ENCODE measurements around the gene COL12A1. TPM values are rescaled to one million over a fixed set of nuclear protein-coding genes. Genes with fewer than 3 reads are reported as not detected.

COL12A1 gene
- total and polyA plus RNA-seq, 5 donors from 2014 or later: 0.37 TPM; not detected in 4

- H3K9me3 ChIP-seq (ENCODE audit: control insufficient read depth in 2 of 2, low read length in 2 of 2): no peaks in the 10 kb centered on the region
- H3K4me3 Mint-ChIP-seq: no peak overlapping the region
- peaks cover 0 to 2% (median 0%) of the 10 kb centered on the region in 7 donors for H3K9me3 Mint-ChIP-seq
- no peaks in the 10 kb centered on the region for H3K4me1 ChIP-seq (ENCODE audit: control insufficient read depth, insufficient read depth, low read length, poor library complexity, severe bottlenecking)
- H3K36me3 Mint-ChIP-seq: no peaks in the 10 kb centered on the region
- H3K36me3 ChIP-seq (ENCODE audit: control insufficient read depth, insufficient read depth, low read length): no peaks in the 10 kb centered on the region
- no peak for DNase-seq
- H3K4me3 ChIP-seq (ENCODE audit: low read depth, low read length): no peak overlapping the region
- no peak overlapping the region for H3K27ac Mint-ChIP-seq
- H3K4me1 Mint-ChIP-seq: no peaks in the 10 kb centered on the region
- H3K27ac ChIP-seq (ENCODE audit: insufficient read depth, low read length, poor library complexity, severe bottlenecking): no peak overlapping the region
- peaks cover 5% of the 10 kb centered on the region for H3K27me3 Mint-ChIP-seq
- ATAC-seq (ENCODE audit: low read depth in 2 of 2): no peak
- no peaks in the 10 kb centered on the region for H3K27me3 ChIP-seq (ENCODE audit: control insufficient read depth, insufficient read depth, low read length)
Observed at GRCh38 chr6:75126518-75126917, 79.3 kb downstream of the COL12A1 start.

- DNase-seq (no peak), ATAC-seq (ENCODE audit: low read depth in 2 of 2) (no peak)
- H3K27me3 Mint-ChIP-seq: peaks cover 5% of the 10 kb centered on the region
- H3K36me3 Mint-ChIP-seq: no peaks in the 10 kb centered on the region
- no peak overlapping the region for H3K27ac Mint-ChIP-seq
- H3K9me3 ChIP-seq (ENCODE audit: control insufficient read depth in 2 of 2, low read length in 2 of 2): no peaks in the 10 kb centered on the region
- no peaks in the 10 kb centered on the region for H3K9me3 Mint-ChIP-seq
- H3K4me1 Mint-ChIP-seq: no peaks in the 10 kb centered on the region
- no peaks in the 10 kb centered on the region for H3K36me3 ChIP-seq (ENCODE audit: control insufficient read depth, insufficient read depth, low read length)
- H3K4me1 ChIP-seq (ENCODE audit: control insufficient read depth, insufficient read depth, low read length, poor library complexity, severe bottlenecking): no peaks in the 10 kb centered on the region
- no peak overlapping the region for H3K4me3 Mint-ChIP-seq
- H3K27me3 ChIP-seq (ENCODE audit: control insufficient read depth, insufficient read depth, low read length): no peaks in the 10 kb centered on the region
- H3K4me3 ChIP-seq (ENCODE audit: low read depth, low read length): no peak overlapping the region
- H3K27ac ChIP-seq (ENCODE audit: insufficient read depth, low read length, poor library complexity, severe bottlenecking): no peak overlapping the region
Observed at GRCh38 chr6:75124983-75125382, 80.9 kb downstream of the COL12A1 start.

GRCh38 chr6:75124085-75124484 lies 81.8 kb downstream of the COL12A1 start:
- no peak for DNase-seq
- Histone ChIP-seq H3K9me3 (ENCODE audit: control insufficient read depth in 2 of 2, low read length in 2 of 2) (no peaks in the 10 kb centered on the region), H3K4me1 (ENCODE audit: control insufficient read depth, insufficient read depth, low read length, poor library complexity, severe bottlenecking) (no peaks in the 10 kb centered on the region), H3K27me3 (ENCODE audit: control insufficient read depth, insufficient read depth, low read length) (no peaks in the 10 kb centered on the region), H3K27ac (ENCODE audit: insufficient read depth, low read length, poor library complexity, severe bottlenecking) (no peak overlapping the region), H3K36me3 (ENCODE audit: control insufficient read depth, insufficient read depth, low read length) (no peaks in the 10 kb centered on the region), H3K4me3 (ENCODE audit: low read depth, low read length) (no peak overlapping the region)
- no peak overlapping the region for H3K27ac Mint-ChIP-seq
- ATAC-seq (ENCODE audit: low read depth in 2 of 2): no peak
- H3K9me3 Mint-ChIP-seq: no peaks in the 10 kb centered on the region
- H3K4me3 Mint-ChIP-seq: no peak overlapping the region
- no peaks in the 10 kb centered on the region for H3K4me1 Mint-ChIP-seq
- peaks cover 5% of the 10 kb centered on the region for H3K27me3 Mint-ChIP-seq
- H3K36me3 Mint-ChIP-seq: no peaks in the 10 kb centered on the region

GRCh38 chr6:75118925-75119515 lies 86.8 kb downstream of the COL12A1 start:
- no peaks in the 10 kb centered on the region for H3K27me3 ChIP-seq (ENCODE audit: control insufficient read depth, insufficient read depth, low read length)
- H3K9me3 ChIP-seq (ENCODE audit: control insufficient read depth in 2 of 2, low read length in 2 of 2): no peaks in the 10 kb centered on the region
- H3K4me1 ChIP-seq (ENCODE audit: control insufficient read depth, insufficient read depth, low read length, poor library complexity, severe bottlenecking): no peaks in the 10 kb centered on the region
- H3K36me3 Mint-ChIP-seq: no peaks in the 10 kb centered on the region
- ATAC-seq (ENCODE audit: low read depth in 2 of 2) (no peak), DNase-seq (no peak)
- no peaks in the 10 kb centered on the region for H3K36me3 ChIP-seq (ENCODE audit: control insufficient read depth, insufficient read depth, low read length)
- no peak overlapping the region for H3K27ac ChIP-seq (ENCODE audit: insufficient read depth, low read length, poor library complexity, severe bottlenecking)
- peaks cover 0 to 2% (median 0%) of the 10 kb centered on the region in 7 donors for H3K9me3 Mint-ChIP-seq
- no peaks in the 10 kb centered on the region for H3K27me3 Mint-ChIP-seq
- H3K27ac Mint-ChIP-seq: no peak overlapping the region
- H3K4me3 Mint-ChIP-seq: no peak overlapping the region
- H3K4me3 ChIP-seq (ENCODE audit: low read depth, low read length): no peak overlapping the region
- no peaks in the 10 kb centered on the region for H3K4me1 Mint-ChIP-seq

- Mint-ChIP-seq H3K36me3 (no peaks in the 10 kb centered on the region), H3K4me3 (no peak overlapping the region), H3K27ac (no peak overlapping the region), H3K4me1 (no peaks in the 10 kb centered on the region), H3K27me3 (no peaks in the 10 kb centered on the region), H3K9me3 (peaks cover 0 to 2% (median 0%) of the 10 kb centered on the region in 7 donors)
- no peak for DNase-seq
- Histone ChIP-seq H3K9me3 (ENCODE audit: control insufficient read depth in 2 of 2, low read length in 2 of 2) (no peaks in the 10 kb centered on the region), H3K36me3 (ENCODE audit: control insufficient read depth, insufficient read depth, low read length) (no peaks in the 10 kb centered on the region), H3K27me3 (ENCODE audit: control insufficient read depth, insufficient read depth, low read length) (no peaks in the 10 kb centered on the region), H3K4me1 (ENCODE audit: control insufficient read depth, insufficient read depth, low read length, poor library complexity, severe bottlenecking) (no peaks in the 10 kb centered on the region), H3K4me3 (ENCODE audit: low read depth, low read length) (no peak overlapping the region), H3K27ac (ENCODE audit: insufficient read depth, low read length, poor library complexity, severe bottlenecking) (no peak overlapping the region)
- no peak for ATAC-seq (ENCODE audit: low read depth in 2 of 2)
Observed at GRCh38 chr6:75117701-75118100, 88.2 kb downstream of the COL12A1 start.

GRCh38 chr6:75116946-75117345 lies 88.9 kb downstream of the COL12A1 start:
- Histone ChIP-seq H3K36me3 (ENCODE audit: control insufficient read depth, insufficient read depth, low read length) (no peaks in the 10 kb centered on the region), H3K9me3 (ENCODE audit: control insufficient read depth in 2 of 2, low read length in 2 of 2) (no peaks in the 10 kb centered on the region), H3K27me3 (ENCODE audit: control insufficient read depth, insufficient read depth, low read length) (no peaks in the 10 kb centered on the region), H3K4me1 (ENCODE audit: control insufficient read depth, insufficient read depth, low read length, poor library complexity, severe bottlenecking) (no peaks in the 10 kb centered on the region), H3K27ac (ENCODE audit: insufficient read depth, low read length, poor library complexity, severe bottlenecking) (no peak overlapping the region), H3K4me3 (ENCODE audit: low read depth, low read length) (no peak overlapping the region)
- H3K4me3 Mint-ChIP-seq: no peak overlapping the region
- H3K36me3 Mint-ChIP-seq: no peaks in the 10 kb centered on the region
- H3K27me3 Mint-ChIP-seq: no peaks in the 10 kb centered on the region
- ATAC-seq (ENCODE audit: low read depth in 2 of 2): no peak
- no peaks in the 10 kb centered on the region for H3K4me1 Mint-ChIP-seq
- DNase-seq: no peak
- H3K27ac Mint-ChIP-seq: no peak overlapping the region
- H3K9me3 Mint-ChIP-seq: peaks cover 0 to 2% (median 0%) of the 10 kb centered on the region in 7 donors

GRCh38 chr6:75115481-75115880 lies 90.4 kb downstream of the COL12A1 start:
- no peak for ATAC-seq (ENCODE audit: low read depth in 2 of 2)
- H3K4me1 Mint-ChIP-seq: no peaks in the 10 kb centered on the region
- no peak for DNase-seq
- H3K27me3 Mint-ChIP-seq: no peaks in the 10 kb centered on the region
- H3K27ac Mint-ChIP-seq: no peak overlapping the region
- H3K36me3 Mint-ChIP-seq: no peaks in the 10 kb centered on the region
- Histone ChIP-seq H3K27me3 (ENCODE audit: control insufficient read depth, insufficient read depth, low read length) (no peaks in the 10 kb centered on the region), H3K4me1 (ENCODE audit: control insufficient read depth, insufficient read depth, low read length, poor library complexity, severe bottlenecking) (no peaks in the 10 kb centered on the region), H3K36me3 (ENCODE audit: control insufficient read depth, insufficient read depth, low read length) (no peaks in the 10 kb centered on the region), H3K4me3 (ENCODE audit: low read depth, low read length) (no peak overlapping the region), H3K27ac (ENCODE audit: insufficient read depth, low read length, poor library complexity, severe bottlenecking) (no peak overlapping the region), H3K9me3 (ENCODE audit: control insufficient read depth in 2 of 2, low read length in 2 of 2) (no peaks in the 10 kb centered on the region)
- H3K9me3 Mint-ChIP-seq: peaks cover 0 to 3% (median 0%) of the 10 kb centered on the region in 7 donors
- no peak overlapping the region for H3K4me3 Mint-ChIP-seq

GRCh38 chr6:75114806-75115205 lies 91.0 kb downstream of the COL12A1 start:
- H3K9me3 Mint-ChIP-seq: peaks cover 0 to 3% (median 0%) of the 10 kb centered on the region in 7 donors
- Histone ChIP-seq H3K4me1 (ENCODE audit: control insufficient read depth, insufficient read depth, low read length, poor library complexity, severe bottlenecking) (no peaks in the 10 kb centered on the region), H3K4me3 (ENCODE audit: low read depth, low read length) (no peak overlapping the region), H3K27me3 (ENCODE audit: control insufficient read depth, insufficient read depth, low read length) (no peaks in the 10 kb centered on the region), H3K27ac (ENCODE audit: insufficient read depth, low read length, poor library complexity, severe bottlenecking) (no peak overlapping the region), H3K9me3 (ENCODE audit: control insufficient read depth in 2 of 2, low read length in 2 of 2) (no peaks in the 10 kb centered on the region), H3K36me3 (ENCODE audit: control insufficient read depth, insufficient read depth, low read length) (no peaks in the 10 kb centered on the region)
- no peaks in the 10 kb centered on the region for H3K36me3 Mint-ChIP-seq
- ATAC-seq (ENCODE audit: low read depth in 2 of 2) (no peak), DNase-seq (no peak)
- no peak overlapping the region for H3K27ac Mint-ChIP-seq
- H3K27me3 Mint-ChIP-seq: no peaks in the 10 kb centered on the region
- no peaks in the 10 kb centered on the region for H3K4me1 Mint-ChIP-seq
- no peak overlapping the region for H3K4me3 Mint-ChIP-seq

All from CD4-positive, CD25-positive, alpha-beta regulatory T cell (primary cell).